ENCODE results near the gene ZEB1.

DNA sequence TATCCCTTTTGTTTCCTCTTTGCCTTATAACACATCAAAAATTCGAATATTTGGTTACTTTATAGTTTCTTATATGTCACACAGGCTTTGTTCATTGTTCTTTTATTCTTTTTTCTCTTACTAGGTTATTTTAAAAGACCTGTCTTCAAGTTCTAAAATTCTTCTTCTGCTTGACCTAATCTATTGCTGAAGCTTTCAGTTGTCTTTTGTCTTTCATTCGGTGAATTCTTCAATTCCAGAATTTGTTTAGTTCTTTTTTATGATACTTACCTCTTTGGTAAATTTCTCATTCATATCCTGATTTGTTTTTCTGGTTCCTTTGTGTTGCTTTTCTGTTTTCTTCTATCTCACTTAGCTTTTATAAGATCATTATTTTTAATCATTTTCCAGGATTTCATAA lies 188.4 kb downstream of the ZEB1 start:
- TF ChIP-seq POLR2AphosphoS5 (IDR thresholded peaks at IDR 0.05) = no peak
- no peak for TF ChIP-seq EP300 (IDR thresholded peaks at IDR 0.05)

Measured in esophagus muscularis mucosa (tissue), 3 donors.